SU-DHL-6 (cell line): ENCODE results near the gene DCK.

Experiments
- H2AFZ ChIP-seq: fragments of 200-600 bp; sonication (generic); 2 replicates; pipeline ENCODE4 v1.6.1; 2014; ENCODE audit warnings: low read depth, mild to moderate bottlenecking, moderate library complexity, mixed read lengths, antibody characterized with exemption, low read length; ENCODE audit not compliant: severe bottlenecking
- H3F3A ChIP-seq: fragments of 200-600 bp; shearing (Covaris generic); 2 replicates; pipeline ENCODE4 v1.6.0; 2016; ENCODE audit warnings: antibody characterized with exemption, mild to moderate bottlenecking; ENCODE audit not compliant: insufficient read depth
- H3K27ac ChIP-seq: fragments of 200-600 bp; sonication (generic); 2 replicates; pipeline ENCODE4 v1.5.1; 2016; ENCODE audit warnings: low read depth, mild to moderate bottlenecking, low read length, moderate library complexity, mixed read lengths
- H3K27me3 ChIP-seq: fragments of 200-600 bp; sonication (generic), shearing (Covaris generic); 2 replicates; pipeline ENCODE4 v1.6.0; 2014; ENCODE audit warnings: mild to moderate bottlenecking, low read length
- H3K36me3 ChIP-seq: fragments of 200-600 bp; sonication (generic); 2 replicates; pipeline ENCODE4 v1.6.1; 2014; ENCODE audit warnings: mild to moderate bottlenecking, low read length, mixed read lengths
- H3K4me2 ChIP-seq: fragments of 300-600, 200-600 bp; shearing (Covaris generic), sonication (generic); 2 replicates; pipeline ENCODE4 v1.6.0; 2014; ENCODE audit warnings: low read length, low read depth, mild to moderate bottlenecking; ENCODE audit not compliant: poor library complexity, severe bottlenecking
- H3K4me3 ChIP-seq: fragments of 200-600 bp; sonication (generic); 2 replicates; pipeline ENCODE4 v1.5.1; 2014; ENCODE audit warnings: antibody characterized with exemption, low read length, mild to moderate bottlenecking, mixed read lengths; ENCODE audit not compliant: insufficient read depth, poor library complexity, severe bottlenecking
- H3K79me2 ChIP-seq: fragments of 200-600 bp; sonication (generic); 2 replicates; pipeline ENCODE4 v1.6.1; 2014; ENCODE audit warnings: mild to moderate bottlenecking, low read length, moderate library complexity; ENCODE audit not compliant: insufficient read depth
- H3K9ac ChIP-seq: fragments of 200-600 bp; sonication (generic); 2 replicates; pipeline ENCODE4 v1.7.0; 2014; ENCODE audit warnings: mild to moderate bottlenecking, low read length
- H3K9me2 ChIP-seq: fragments of 200-600 bp; sonication (generic); replicated peaks from 2 replicates; pipeline ENCODE4 v1.6.1; 2014; ENCODE audit warnings: low read length; ENCODE audit not compliant: insufficient read depth
- H3K9me3 ChIP-seq: fragments of 200-600 bp; sonication (generic); 2 replicates; pipeline ENCODE4 v1.6.1; 2014; ENCODE audit warnings: low read length, mixed read lengths; ENCODE audit not compliant: insufficient read depth
- H4K20me1 ChIP-seq: fragments of 200-600 bp; sonication (generic); 2 replicates; pipeline ENCODE4 v1.6.1; 2014; ENCODE audit warnings: low read depth, mild to moderate bottlenecking, antibody characterized with exemption, low read length, moderate library complexity, mixed read lengths
- EZH2phosphoT487 ChIP-seq: fragments of 200-600 bp; sonication (generic), shearing (Covaris generic); conservative IDR thresholded peaks from 2 replicates; pipeline ENCODE4 v1.6.1; 2018; ENCODE audit warnings: mild to moderate bottlenecking, antibody characterized with exemption, low read length, moderate library complexity, mixed read lengths
- TF ChIP-seq, protein P1 (sequence below): fragments of 200-600 bp; sonication (generic); IDR thresholded peaks from one replicate; pipeline ENCODE4 v1.5.1; 2017; ENCODE audit warnings: antibody characterized with exemption, mild to moderate bottlenecking, low read length, moderate library complexity; ENCODE audit not compliant: insufficient read depth, poor library complexity, severe bottlenecking

The DCK gene

GRCh38 chr4:71020611-71021010 is 27.2 kb downstream of the DCK start:
- no peaks in the 10 kb centered on the region for H3F3A ChIP-seq
- no peak overlapping the region for H3K9ac ChIP-seq
- no peak overlapping the region for H3K4me3 ChIP-seq
- H4K20me1 ChIP-seq, result 0 out of 2 replicates have a peak, but pooled peaks cover 3% of the 10 kb centered on the region
- H3K4me2 ChIP-seq, result no peak overlapping the region
- TF ChIP-seq EZH2phosphoT487, result no peak
- TF ChIP-seq, protein P1, sequence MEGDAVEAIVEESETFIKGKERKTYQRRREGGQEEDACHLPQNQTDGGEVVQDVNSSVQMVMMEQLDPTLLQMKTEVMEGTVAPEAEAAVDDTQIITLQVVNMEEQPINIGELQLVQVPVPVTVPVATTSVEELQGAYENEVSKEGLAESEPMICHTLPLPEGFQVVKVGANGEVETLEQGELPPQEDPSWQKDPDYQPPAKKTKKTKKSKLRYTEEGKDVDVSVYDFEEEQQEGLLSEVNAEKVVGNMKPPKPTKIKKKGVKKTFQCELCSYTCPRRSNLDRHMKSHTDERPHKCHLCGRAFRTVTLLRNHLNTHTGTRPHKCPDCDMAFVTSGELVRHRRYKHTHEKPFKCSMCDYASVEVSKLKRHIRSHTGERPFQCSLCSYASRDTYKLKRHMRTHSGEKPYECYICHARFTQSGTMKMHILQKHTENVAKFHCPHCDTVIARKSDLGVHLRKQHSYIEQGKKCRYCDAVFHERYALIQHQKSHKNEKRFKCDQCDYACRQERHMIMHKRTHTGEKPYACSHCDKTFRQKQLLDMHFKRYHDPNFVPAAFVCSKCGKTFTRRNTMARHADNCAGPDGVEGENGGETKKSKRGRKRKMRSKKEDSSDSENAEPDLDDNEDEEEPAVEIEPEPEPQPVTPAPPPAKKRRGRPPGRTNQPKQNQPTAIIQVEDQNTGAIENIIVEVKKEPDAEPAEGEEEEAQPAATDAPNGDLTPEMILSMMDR, result no peak
- no peaks in the 10 kb centered on the region for H3K9me2 ChIP-seq
- H3K9me3 ChIP-seq, result no peaks in the 10 kb centered on the region
- H2AFZ ChIP-seq, result no peak overlapping the region
- no peaks in the 10 kb centered on the region for H3K27me3 ChIP-seq
- peaks cover 13% of the 10 kb centered on the region; the same call in 1 of the 2 replicates for H3K36me3 ChIP-seq
- peaks cover 34% of the 10 kb centered on the region for H3K79me2 ChIP-seq
- H3K27ac ChIP-seq, result no peak overlapping the region

DNA sequence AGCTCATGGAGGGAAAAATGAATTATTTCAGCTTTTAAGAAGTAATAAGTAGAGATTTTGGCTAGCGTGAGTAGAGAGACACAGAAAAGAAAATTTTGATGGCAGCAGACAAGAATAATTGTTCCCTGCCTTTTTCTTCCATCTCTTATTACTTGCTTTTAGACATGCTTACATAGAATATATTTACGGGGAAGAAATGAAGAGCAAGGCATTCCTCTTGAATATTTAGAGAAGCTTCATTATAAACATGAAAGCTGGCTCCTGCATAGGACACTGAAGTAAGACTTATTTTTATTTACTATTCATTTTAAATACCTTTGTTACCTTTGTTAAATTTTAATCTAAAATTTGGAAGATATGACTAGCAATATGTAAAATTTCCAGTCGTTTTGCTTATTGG is 32.2 kb downstream of the DCK start:
- Histone ChIP-seq H4K20me1 (0 out of 2 replicates have a peak, but pooled peaks cover 3% of the 10 kb centered on the region), H3K79me2 (peaks cover 6% of the 10 kb centered on the region), H3K27ac (no peak overlapping the region), H3K9me3 (no peaks in the 10 kb centered on the region), H3K27me3 (no peaks in the 10 kb centered on the region), H2AFZ (no peak overlapping the region), H3K4me2 (no peak overlapping the region), H3F3A (no peaks in the 10 kb centered on the region), H3K36me3 (peaks cover 32% of the 10 kb centered on the region; the same call in 1 of the 2 replicates), H3K9ac (no peak overlapping the region), H3K9me2 (no peaks in the 10 kb centered on the region), H3K4me3 (no peak overlapping the region)
- TF ChIP-seq EZH2phosphoT487, result no peak
- TF ChIP-seq, protein P1, result no peak

GRCh38 chr4:71026086-71026485 is 32.6 kb downstream of the DCK start:
- Histone ChIP-seq H3K9me2 (no peaks in the 10 kb centered on the region), H3K79me2 (0 out of 2 replicates have a peak, but pooled peaks cover 4% of the 10 kb centered on the region), H3F3A (no peaks in the 10 kb centered on the region), H3K27me3 (no peaks in the 10 kb centered on the region), H2AFZ (no peak overlapping the region), H3K36me3 (peaks cover 34% of the 10 kb centered on the region; the same call in 1 of the 2 replicates), H3K4me3 (no peak overlapping the region), H3K27ac (no peak overlapping the region), H3K9me3 (no peaks in the 10 kb centered on the region), H3K9ac (no peak overlapping the region), H4K20me1 (0 out of 2 replicates have a peak, but pooled peaks cover 3% of the 10 kb centered on the region), H3K4me2 (no peak overlapping the region)
- TF ChIP-seq EZH2phosphoT487, result no peak
- TF ChIP-seq, protein P1, result no peak
